DND-41 (cell line): ENCODE results near the gene MMP19.

ENCODE experiments used
- ATAC-seq: fragments of 200-7000 bp; cut with Tn5 transposase; 3 replicates; pipeline ENCODE4 v1.9.1; 2021; ENCODE audit warnings: low read depth; ENCODE audit not compliant: insufficient read depth
- DNase-seq: peaks from one replicate; pipeline ENCODE4 v3.0.0-alpha.2; 2020
- H2AFZ ChIP-seq: 2 replicates; pipeline ENCODE4 v1.6.0; 2012; ENCODE audit warnings: low read depth, low read length
- H3K27ac ChIP-seq: 2 replicates; pipeline ENCODE4 v1.5.1; 2012; ENCODE audit warnings: low read length, inconsistent platforms
- H3K27me3 ChIP-seq: fragments of 200-600 bp; sonication (generic); 2 replicates; pipeline ENCODE4 v1.6.0; 2012; ENCODE audit warnings: low read length, mild to moderate bottlenecking, inconsistent platforms; ENCODE audit not compliant: insufficient read depth, poor library complexity
- H3K36me3 ChIP-seq: 2 replicates; pipeline ENCODE4 v1.5.1; 2012; ENCODE audit warnings: low read length, inconsistent platforms; ENCODE audit not compliant: insufficient read depth
- H3K4me1 ChIP-seq: 2 replicates; pipeline ENCODE4 v1.5.1; 2012; ENCODE audit warnings: mild to moderate bottlenecking, low read length; ENCODE audit not compliant: insufficient read depth
- H3K4me2 ChIP-seq: 2 replicates; pipeline ENCODE4 v1.6.0; 2012; ENCODE audit warnings: mild to moderate bottlenecking, moderate library complexity, low read length, inconsistent platforms; ENCODE audit not compliant: insufficient read depth
- H3K4me3 ChIP-seq, 2 experiments: fragments of 200-600 bp in 1 of 2; shearing (Covaris generic) in 1 of 2; 2 replicates each; pipeline ENCODE4 v1.5.1; 2012 to 2016; ENCODE audit warnings: inconsistent platforms in 2 of 2, low read length in 2 of 2, mild to moderate bottlenecking in 2 of 2, low read depth in 1 of 2, moderate library complexity in 1 of 2
- H3K79me2 ChIP-seq: 2 replicates; pipeline ENCODE4 v1.6.0; 2012; ENCODE audit warnings: low read length, inconsistent platforms; ENCODE audit not compliant: insufficient read depth
- H3K9ac ChIP-seq: 2 replicates; pipeline ENCODE4 v1.6.0; 2012; ENCODE audit warnings: low read depth, mild to moderate bottlenecking, inconsistent platforms, low read length, moderate library complexity
- H3K9me3 ChIP-seq: 2 replicates; pipeline ENCODE4 v1.5.1; 2012; ENCODE audit warnings: low read length, moderate library complexity, mild to moderate bottlenecking, inconsistent platforms; ENCODE audit not compliant: insufficient read depth, severe bottlenecking
- H4K20me1 ChIP-seq: 2 replicates; pipeline ENCODE4 v1.6.0; 2012; ENCODE audit warnings: low read length; ENCODE audit not compliant: insufficient read depth
- CTCF ChIP-seq: IDR thresholded peaks from 2 replicates; pipeline ENCODE4 v1.5.1; 2012; ENCODE audit warnings: borderline replicate concordance, low read length, moderate library complexity, mild to moderate bottlenecking; ENCODE audit not compliant: poor library complexity, severe bottlenecking; ENCODE audit errors: extremely low read depth
- EZH2 ChIP-seq: IDR thresholded peaks from 3 replicates; pipeline ENCODE4 v1.6.1; 2012; ENCODE audit warnings: borderline replicate concordance, low read depth, mild to moderate bottlenecking, moderate library complexity, low read length, inconsistent platforms; ENCODE audit not compliant: severe bottlenecking

The MMP19 gene

DNA sequence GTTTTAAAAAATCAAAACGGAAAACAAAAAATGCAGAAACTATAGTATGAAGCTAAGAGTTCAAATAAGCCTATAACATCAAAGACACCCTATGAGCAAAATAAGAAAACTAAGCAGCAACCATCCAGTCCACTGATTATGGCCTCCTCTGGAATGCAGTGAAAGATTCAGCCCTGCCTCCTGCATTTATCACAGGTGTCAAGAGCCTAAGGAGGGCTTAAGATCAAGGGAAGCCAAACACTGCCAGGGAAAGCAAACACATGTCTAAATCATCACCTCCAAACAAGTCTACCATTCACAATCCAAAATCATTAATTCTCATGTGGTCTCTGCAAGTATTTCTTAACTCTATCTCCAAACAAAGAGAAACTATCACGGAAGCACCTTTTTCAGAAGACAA lies 53.6 kb downstream of the MMP19 start:
- Histone ChIP-seq H3K27ac (no peak overlapping the region), H3K4me1 (no peaks in the 10 kb centered on the region), H3K4me2 (no peak overlapping the region), H4K20me1 (no peaks in the 10 kb centered on the region; the same call in none of the 2 replicates), H3K27me3 (no peaks in the 10 kb centered on the region), H2AFZ (no peak overlapping the region), H3K36me3 (peaks cover 85% of the 10 kb centered on the region), H3K9me3 (no peaks in the 10 kb centered on the region), H3K79me2 (peaks cover 4% of the 10 kb centered on the region; the same call in 1 of the 2 replicates), H3K9ac (no peak overlapping the region), H3K4me3 (no peak overlapping the region)
- ATAC-seq (no peak), DNase-seq (no peak)
- TF ChIP-seq EZH2 (no peak), CTCF (no peak)

DNA sequence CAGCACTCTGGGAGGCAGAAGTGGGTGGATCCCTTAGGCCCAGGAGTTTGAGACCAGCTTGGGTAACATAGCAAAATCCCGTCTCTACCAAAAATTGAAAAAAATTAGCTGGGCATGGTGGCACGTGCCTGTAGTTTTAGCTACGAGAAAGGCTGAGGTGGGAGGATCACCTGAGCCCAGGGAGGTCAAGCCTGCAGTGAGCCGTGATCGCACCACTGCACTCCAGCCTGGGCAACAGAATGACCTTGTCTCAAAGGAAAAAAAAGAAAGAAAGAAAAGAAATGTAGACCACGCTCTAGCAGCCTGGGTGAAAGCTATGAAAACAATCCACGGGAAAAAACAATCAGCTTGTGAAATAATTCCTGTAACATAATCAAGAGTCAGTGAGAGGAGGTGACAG lies 54.2 kb downstream of the MMP19 start:
- H4K20me1 ChIP-seq = no peaks in the 10 kb centered on the region; the same call in none of the 2 replicates
- H3K4me1 ChIP-seq = no peaks in the 10 kb centered on the region
- H3K9ac ChIP-seq = no peak overlapping the region
- no peak overlapping the region for H3K27ac ChIP-seq
- no peak for DNase-seq
- H2AFZ ChIP-seq = no peak overlapping the region
- H3K27me3 ChIP-seq = no peaks in the 10 kb centered on the region
- peaks cover 4% of the 10 kb centered on the region; the same call in 1 of the 2 replicates for H3K79me2 ChIP-seq
- no peak for ATAC-seq
- H3K9me3 ChIP-seq = no peaks in the 10 kb centered on the region
- no peak overlapping the region for H3K4me2 ChIP-seq
- TF ChIP-seq EZH2 (no peak), CTCF (no peak)
- no peak overlapping the region for H3K4me3 ChIP-seq
- peaks cover 85% of the 10 kb centered on the region for H3K36me3 ChIP-seq
